Left ventricle myocardium inferior (tissue), 1 donor: ENCODE data around the gene CENPT. TPM values are rescaled to one million over a fixed set of nuclear protein-coding genes. Genes with fewer than 3 reads are reported as not detected.

Experiments
- DNase-seq: peaks from one replicate; pipeline ENCODE4 v3.0.0-alpha.2; 2020
- H3K27ac ChIP-seq: fragments of 200-600 bp; replicated peaks from 2 replicates; pipeline ENCODE4 v1.8.0; 2021
- H3K27me3 ChIP-seq: fragments of 200-600 bp; 2 replicates; pipeline ENCODE4 v1.8.0; 2021; ENCODE audit warnings: low read depth
- H3K36me3 ChIP-seq: fragments of 200-600 bp; 2 replicates; pipeline ENCODE4 v1.8.0; 2021
- H3K4me1 ChIP-seq: fragments of 200-600 bp; 2 replicates; pipeline ENCODE4 v1.8.0; 2021
- H3K4me3 ChIP-seq: fragments of 200-600 bp; 2 replicates; pipeline ENCODE4 v1.8.0; 2021; ENCODE audit warnings: mild to moderate bottlenecking, moderate library complexity
- H3K9me3 ChIP-seq: fragments of 200-600 bp; replicated peaks from 2 replicates; pipeline ENCODE4 v1.8.0; 2021
- intact Hi-C: fragments of 100-400 bp; cut with micrococcal nuclease; formaldehyde crosslinking; loops from one replicate; pipeline ENCODE4 v1.11.0; 2022
- total RNA-seq: library from RNA; stranded (reverse); fragmentation: NEBNext Ultra II Directional; extraction: Animal tissue kit (Norgen Biotek cat#: 25700); gene quantifications from one replicate; pipeline ENCODE4 v1.2.1, GENCODE V29; 2021
- TF ChIP-seq, protein P1 (sequence below): fragments of 200-600 bp; IDR thresholded peaks from 2 replicates; pipeline ENCODE4 v1.8.0; 2021; ENCODE audit warnings: antibody characterized with exemption, mild to moderate bottlenecking, borderline replicate concordance
- donor health status: DM: no; HTN: yes; CAD: no; lungs with severe emphysema.

The CENPT gene
- total RNA-seq, 1 donor from 2014 or later: 20.2 TPM

DNA sequence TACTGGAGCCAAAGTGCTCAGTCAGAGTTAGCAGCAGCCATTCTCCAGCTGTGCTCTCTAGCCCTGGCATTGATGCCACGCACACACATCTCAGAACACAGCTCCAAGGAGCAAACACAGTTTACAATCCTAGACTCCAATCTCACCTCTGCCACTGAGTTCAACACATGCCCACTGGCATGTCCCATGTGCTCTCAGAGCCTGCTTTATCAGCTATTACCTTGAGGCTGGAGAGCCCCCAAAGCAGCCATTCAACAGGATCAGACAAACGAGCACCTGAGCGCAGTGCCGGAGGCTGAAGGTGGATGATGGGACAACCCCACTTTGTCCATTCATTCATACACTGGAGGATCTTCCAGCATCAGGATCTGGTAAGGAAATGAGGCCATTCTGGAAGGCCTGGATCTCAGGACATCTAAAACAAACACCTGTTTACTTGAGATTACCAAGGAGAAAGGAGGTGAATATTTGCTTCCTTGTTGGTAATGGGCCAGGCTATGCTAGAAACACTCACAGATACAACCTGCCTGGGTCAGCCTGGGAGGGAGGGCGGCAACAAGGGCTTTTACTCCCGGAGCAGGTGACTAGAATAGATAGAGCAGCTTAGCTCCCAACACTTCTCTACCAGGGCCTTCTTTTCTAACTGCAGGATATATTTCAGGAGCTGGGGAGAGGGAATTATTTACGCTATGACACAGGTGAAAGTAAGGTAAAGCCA, 66.5 kb downstream of the CENPT start:
- intact Hi-C loops: no loop called here
- Histone ChIP-seq H3K4me1 (peaks cover 38% of the 10 kb centered on the region), H3K4me3 (no peak overlapping the region), H3K27me3 (no peaks in the 10 kb centered on the region), H3K27ac (no peak overlapping the region), H3K9me3 (no peaks in the 10 kb centered on the region), H3K36me3 (peaks cover 5% of the 10 kb centered on the region)
- DNase-seq: no peak
- TF ChIP-seq, protein P1, sequence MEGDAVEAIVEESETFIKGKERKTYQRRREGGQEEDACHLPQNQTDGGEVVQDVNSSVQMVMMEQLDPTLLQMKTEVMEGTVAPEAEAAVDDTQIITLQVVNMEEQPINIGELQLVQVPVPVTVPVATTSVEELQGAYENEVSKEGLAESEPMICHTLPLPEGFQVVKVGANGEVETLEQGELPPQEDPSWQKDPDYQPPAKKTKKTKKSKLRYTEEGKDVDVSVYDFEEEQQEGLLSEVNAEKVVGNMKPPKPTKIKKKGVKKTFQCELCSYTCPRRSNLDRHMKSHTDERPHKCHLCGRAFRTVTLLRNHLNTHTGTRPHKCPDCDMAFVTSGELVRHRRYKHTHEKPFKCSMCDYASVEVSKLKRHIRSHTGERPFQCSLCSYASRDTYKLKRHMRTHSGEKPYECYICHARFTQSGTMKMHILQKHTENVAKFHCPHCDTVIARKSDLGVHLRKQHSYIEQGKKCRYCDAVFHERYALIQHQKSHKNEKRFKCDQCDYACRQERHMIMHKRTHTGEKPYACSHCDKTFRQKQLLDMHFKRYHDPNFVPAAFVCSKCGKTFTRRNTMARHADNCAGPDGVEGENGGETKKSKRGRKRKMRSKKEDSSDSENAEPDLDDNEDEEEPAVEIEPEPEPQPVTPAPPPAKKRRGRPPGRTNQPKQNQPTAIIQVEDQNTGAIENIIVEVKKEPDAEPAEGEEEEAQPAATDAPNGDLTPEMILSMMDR: no peak

DNA sequence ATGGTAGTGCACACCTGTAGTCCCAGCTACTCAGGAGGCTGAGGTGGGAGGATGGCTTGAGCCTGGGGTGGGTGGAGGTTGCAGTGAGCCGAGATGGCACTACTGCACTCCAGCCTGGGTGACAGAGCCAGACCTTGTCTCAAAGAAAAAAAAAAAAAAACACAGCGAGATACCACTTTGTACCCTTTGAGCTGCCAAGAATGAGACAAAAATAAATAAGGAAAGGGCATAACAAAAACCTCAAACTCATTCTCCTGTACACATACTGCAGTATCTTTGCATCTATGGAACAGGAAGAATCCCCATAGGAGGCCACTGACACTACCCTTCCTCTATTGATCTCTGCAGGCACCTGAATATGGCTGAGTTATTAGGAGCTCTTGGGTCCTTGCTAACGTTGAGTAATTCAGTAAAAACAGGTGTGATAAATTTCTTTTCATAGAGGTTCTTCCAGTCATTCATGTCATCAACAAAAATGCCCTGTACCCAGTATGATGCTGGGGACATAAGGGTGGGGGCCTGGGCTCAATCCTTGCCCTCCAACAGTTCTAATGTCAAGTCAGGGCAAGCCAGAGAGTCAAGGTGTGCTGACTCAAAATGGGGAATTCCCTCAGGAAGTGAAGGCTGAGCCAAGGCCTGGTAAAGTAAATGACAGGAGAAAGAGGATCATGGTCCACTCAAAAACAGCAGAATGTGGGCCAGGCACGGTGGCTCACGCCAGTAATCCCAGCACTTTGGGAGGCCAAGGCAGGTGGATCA, 68.1 kb downstream of the CENPT start:
- DNase-seq: no peak
- TF ChIP-seq, protein P1: no peak
- H3K9me3 ChIP-seq: no peaks in the 10 kb centered on the region
- peaks cover 5% of the 10 kb centered on the region for H3K36me3 ChIP-seq
- no peak overlapping the region for H3K27ac ChIP-seq
- no peaks in the 10 kb centered on the region for H3K27me3 ChIP-seq
- peaks cover 40% of the 10 kb centered on the region for H3K4me1 ChIP-seq
- H3K4me3 ChIP-seq: no peak overlapping the region
- intact Hi-C loops: no loop called here

Other genes starting within 250 kb of the CENPT start
- gene CARMIL2, start 202.5 kb downstream of the CENPT start, total RNA-seq: 0.58 TPM
- gene ACD, start 187.4 kb downstream of the CENPT start, total RNA-seq: 7.1 TPM
- gene PARD6A, start 186.7 kb downstream of the CENPT start, total RNA-seq: 3.4 TPM
- 9.6 TPM for gene ENKD1, start 180.9 kb downstream of the CENPT start, total RNA-seq
- 2.9 TPM for gene C16orf86, start 180.9 kb downstream of the CENPT start, total RNA-seq
- gene GFOD2, start 128.4 kb downstream of the CENPT start, total RNA-seq: 11.1 TPM
- gene RANBP10, start 41.1 kb downstream of the CENPT start, total RNA-seq: 14.7 TPM
- 0.49 TPM for gene TSNAXIP1, start 40.8 kb downstream of the CENPT start, total RNA-seq
- 31.4 TPM for gene THAP11, start 5.4 kb downstream of the CENPT start, total RNA-seq
- 73.6 TPM for gene NUTF2, start 760 bp downstream of the CENPT start, total RNA-seq
- gene EDC4, start 25.4 kb upstream of the CENPT start, total RNA-seq: 33.2 TPM
- gene NRN1L, start 37.2 kb upstream of the CENPT start, total RNA-seq: 0.49 TPM
- 19.5 TPM for gene PSKH1, start 45.6 kb upstream of the CENPT start, total RNA-seq
- 0.71 TPM for gene CTRL, start 84.2 kb upstream of the CENPT start, total RNA-seq
- gene PSMB10, start 89.2 kb upstream of the CENPT start, total RNA-seq: 55.8 TPM
- gene LCAT, start 96.4 kb upstream of the CENPT start, total RNA-seq: 23.2 TPM
- gene SLC12A4, start 120.9 kb upstream of the CENPT start, total RNA-seq: 79.2 TPM
- gene DPEP3, start 132.8 kb upstream of the CENPT start, total RNA-seq: not detected
- gene DPEP2, start 151.8 kb upstream of the CENPT start, total RNA-seq: 0.99 TPM
- not detected for gene DPEP2NB, start 168.2 kb upstream of the CENPT start, total RNA-seq
- 8.9 TPM for gene DDX28, start 175.5 kb upstream of the CENPT start, total RNA-seq
- gene DUS2, start 175.6 kb upstream of the CENPT start, total RNA-seq: 6.8 TPM
- gene NFATC3, start 237.7 kb upstream of the CENPT start, total RNA-seq: 20.9 TPM